D721Med (cell line): ENCODE data around the gene COL8A2.

Experiments used
- DNase-seq: peaks from one replicate; pipeline ENCODE4 v3.0.0; 2011; ENCODE audit warnings: low spot score; ENCODE audit not compliant: insufficient read length
- FAIRE-seq: peaks from 2 replicates; lab custom pipeline; 2011; peaks lifted over from hg19 to GRCh38; lab: Jason Lieb, UNC
- TF ChIP-seq, protein P1 (sequence below): IDR thresholded peaks from 2 replicates; pipeline ENCODE4 v1.5.1; 2012; ENCODE audit warnings: mild to moderate bottlenecking, control low read depth; ENCODE audit not compliant: insufficient read depth; ENCODE audit errors: missing control alignments

COL8A2 gene

DNA sequence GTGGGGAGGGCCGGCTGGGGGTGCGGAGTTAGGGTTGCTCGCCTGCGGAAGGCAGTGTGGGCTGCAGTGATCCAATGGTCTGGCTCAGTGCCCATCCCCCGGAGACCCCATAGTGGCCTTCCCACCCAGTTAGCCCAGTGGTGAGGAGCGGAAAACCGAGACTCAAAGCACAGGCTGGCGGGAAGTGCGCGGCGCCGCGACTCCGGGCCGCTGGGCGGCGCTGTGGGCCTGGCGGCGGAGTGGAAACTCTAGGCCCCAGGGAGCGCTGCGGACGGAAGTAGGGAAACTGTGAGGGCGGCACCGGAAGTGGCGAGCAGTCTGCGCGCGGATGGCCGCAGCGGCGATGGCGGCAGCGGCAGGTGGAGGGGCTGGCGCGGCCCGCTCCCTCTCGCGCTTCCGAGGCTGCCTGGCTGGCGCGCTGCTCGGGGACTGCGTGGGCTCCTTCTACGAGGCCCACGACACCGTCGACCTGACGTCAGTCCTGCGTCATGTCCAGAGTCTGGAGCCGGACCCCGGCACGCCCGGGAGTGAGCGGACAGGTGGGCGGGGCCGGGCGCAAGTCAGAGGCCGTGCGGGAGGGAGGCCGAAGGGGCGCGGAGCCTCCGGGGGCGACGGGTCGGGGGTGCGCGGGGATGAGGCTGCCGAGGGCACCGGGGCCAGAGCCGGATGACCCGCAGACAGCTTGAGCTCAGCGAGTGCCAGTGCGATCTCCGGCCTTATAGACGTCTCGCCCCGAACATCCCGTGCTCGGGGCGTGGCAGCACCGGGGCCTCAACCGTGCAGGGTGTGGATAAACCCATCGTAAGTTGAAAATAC, 36.2 kb downstream of the COL8A2 start, which contains the start of gene ADPRS:
TSS of gene ADPRS (plus strand) at position 316 of the 816 bp plus-strand sequence. CDS start at position 329, 13 bp downstream.
- TF ChIP-seq, protein P1, sequence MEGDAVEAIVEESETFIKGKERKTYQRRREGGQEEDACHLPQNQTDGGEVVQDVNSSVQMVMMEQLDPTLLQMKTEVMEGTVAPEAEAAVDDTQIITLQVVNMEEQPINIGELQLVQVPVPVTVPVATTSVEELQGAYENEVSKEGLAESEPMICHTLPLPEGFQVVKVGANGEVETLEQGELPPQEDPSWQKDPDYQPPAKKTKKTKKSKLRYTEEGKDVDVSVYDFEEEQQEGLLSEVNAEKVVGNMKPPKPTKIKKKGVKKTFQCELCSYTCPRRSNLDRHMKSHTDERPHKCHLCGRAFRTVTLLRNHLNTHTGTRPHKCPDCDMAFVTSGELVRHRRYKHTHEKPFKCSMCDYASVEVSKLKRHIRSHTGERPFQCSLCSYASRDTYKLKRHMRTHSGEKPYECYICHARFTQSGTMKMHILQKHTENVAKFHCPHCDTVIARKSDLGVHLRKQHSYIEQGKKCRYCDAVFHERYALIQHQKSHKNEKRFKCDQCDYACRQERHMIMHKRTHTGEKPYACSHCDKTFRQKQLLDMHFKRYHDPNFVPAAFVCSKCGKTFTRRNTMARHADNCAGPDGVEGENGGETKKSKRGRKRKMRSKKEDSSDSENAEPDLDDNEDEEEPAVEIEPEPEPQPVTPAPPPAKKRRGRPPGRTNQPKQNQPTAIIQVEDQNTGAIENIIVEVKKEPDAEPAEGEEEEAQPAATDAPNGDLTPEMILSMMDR: peak; percentile 80
- DNase-seq: peak; percentile 83
- FAIRE-seq: no peak

GRCh38 chr1:36088265-36088576, 36.8 kb downstream of the COL8A2 start:
- TF ChIP-seq, protein P1: no peak
- FAIRE-seq: no peak
- no peak for DNase-seq

DNA sequence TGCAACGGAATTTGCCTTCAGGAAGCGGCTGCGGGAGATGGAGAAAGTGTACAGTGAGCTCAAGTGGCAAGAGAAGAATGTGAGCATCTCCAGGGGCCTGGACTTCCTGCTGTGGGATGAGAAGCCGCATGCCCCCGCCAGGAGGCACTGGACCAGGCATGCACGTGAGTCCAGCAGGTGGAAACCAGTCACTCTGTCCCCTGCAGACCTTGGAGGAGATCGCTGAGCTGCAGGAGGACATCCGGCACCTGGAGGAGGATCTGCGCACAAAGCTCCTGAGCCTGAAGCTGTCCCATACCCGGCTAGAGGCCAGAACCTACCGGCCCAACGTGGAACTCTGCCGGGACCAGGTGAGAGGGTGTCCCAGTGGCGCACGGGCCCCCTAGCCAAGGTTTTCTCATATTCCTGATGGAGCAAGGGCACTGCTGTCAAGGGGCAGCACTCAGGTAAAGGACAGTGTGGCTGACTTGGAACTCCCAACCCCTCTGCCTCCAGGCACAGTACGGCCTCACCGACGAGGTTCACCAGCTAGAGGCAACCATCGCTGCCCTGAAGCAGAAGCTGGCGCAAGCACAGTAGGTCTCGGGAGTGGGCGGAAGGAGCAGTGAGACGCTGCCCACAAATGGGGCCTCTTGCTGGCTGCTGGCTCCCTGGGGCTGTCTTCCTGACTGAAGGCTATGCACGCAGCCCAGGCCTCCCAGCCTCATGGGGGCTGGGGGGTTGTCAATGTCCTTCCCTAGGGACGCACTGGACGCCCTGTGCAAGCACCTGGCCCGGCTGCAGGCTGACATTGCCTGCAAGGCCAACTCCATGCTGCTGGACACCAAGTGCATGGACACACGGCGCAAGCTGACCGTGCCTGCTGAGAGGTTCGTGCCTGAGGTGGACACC, 37.5 kb downstream of the COL8A2 start:
- DNase-seq (no peak), FAIRE-seq (no peak)
- TF ChIP-seq, protein P1: no peak

DNA sequence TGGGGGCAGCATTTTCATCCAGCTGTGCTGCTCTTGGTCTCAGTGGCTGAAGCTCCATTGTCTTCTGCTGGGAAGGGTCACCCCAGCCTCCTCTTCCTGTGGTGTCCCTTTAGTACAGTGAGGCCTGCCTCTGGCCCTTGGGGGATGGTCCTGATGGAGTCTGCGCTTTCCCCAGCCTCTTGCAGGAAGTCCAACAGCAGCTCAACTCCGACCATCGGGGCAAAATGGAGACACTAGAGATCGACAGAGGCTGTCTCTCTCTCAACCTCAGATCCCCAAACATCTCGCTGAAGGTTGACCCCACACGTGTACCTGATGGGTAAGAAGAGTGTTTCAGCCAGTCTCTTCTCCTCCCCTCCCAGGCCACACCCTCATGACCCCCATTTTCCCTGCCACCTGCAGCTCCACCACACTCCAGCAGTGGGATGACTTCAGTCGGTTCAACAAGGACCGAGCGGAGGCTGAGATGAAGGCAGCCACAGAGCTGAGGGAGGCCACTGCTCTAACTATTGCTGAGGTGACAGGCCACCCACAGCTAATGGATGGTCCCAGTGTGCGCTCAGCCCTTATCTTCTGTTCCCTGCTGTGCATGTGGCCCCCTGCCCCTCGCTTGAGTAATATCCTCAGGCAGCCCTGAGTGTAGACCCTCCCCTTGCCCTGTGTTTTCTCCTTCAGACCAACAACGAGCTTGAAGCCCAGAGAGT, 38.3 kb downstream of the COL8A2 start:
- TF ChIP-seq, protein P1: no peak
- FAIRE-seq: no peak
- no peak for DNase-seq

GRCh38 chr1:36085686-36086526, 39.1 kb downstream of the COL8A2 start:
- TF ChIP-seq, protein P1: no peak
- FAIRE-seq (no peak), DNase-seq (no peak)

GRCh38 chr1:36085126-36085525, 39.9 kb downstream of the COL8A2 start:
- TF ChIP-seq, protein P1: no peak
- no peak for DNase-seq
- no peak for FAIRE-seq
